ENCODE data around the gene RAB11A. TPM values are rescaled to one million over a fixed set of nuclear protein-coding genes. Genes with fewer than 3 reads are reported as not detected.

The RAB11A gene
- total and polyA plus RNA-seq, 2 of the 13 experiments (the other 11 are each of a cell fraction or from before 2014, with no cell fraction given) = 161 to 162 TPM

DNA sequence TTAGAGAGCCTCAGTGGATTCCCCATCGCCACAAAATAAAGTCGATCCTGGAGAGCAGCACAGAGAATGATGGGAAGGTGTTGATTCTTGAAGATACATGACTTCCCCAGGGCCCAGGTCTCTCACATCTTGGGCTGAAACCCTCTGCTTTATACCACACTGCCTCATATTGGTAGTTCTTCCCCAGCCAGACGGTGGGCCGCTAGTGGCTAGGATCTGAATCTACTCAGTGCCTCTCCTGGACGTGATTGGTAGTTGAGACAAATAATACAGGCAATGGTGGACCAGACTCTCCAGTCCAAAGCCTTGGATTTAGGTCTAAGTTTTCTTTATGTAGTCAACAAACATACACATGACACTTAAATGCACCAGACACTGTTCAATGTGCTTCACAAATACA is 49.7 kb downstream of the RAB11A start (continued):
- TF ChIP-seq AHDC1 (CRISPR knock-in tag; IDR thresholded peaks at IDR 0.05; ENCODE audit: borderline replicate concordance) (no peak), PRDM15 (CRISPR knock-in tag; IDR thresholded peaks at IDR 0.05) (no peak), DNMT1 (CRISPR knock-in tag; IDR thresholded peaks at IDR 0.05) (no peak), SRSF1 (optimal IDR thresholded peaks at IDR 0.05; ENCODE audit: low read depth, low read length) (no peak)

Data from HepG2 (cell line).